GM19463 (cell line): Measurements from ENCODE around the gene CLSTN2.

ENCODE experiments used
- ATAC-seq: cut with Tn5 transposase; IDR thresholded peaks from one replicate; pipeline ENCODE4 v1.9.1; 2021; ENCODE audit warnings: mild to moderate bottlenecking, moderate library complexity; ENCODE audit not compliant: unreplicated experiment

The CLSTN2 gene

DNA sequence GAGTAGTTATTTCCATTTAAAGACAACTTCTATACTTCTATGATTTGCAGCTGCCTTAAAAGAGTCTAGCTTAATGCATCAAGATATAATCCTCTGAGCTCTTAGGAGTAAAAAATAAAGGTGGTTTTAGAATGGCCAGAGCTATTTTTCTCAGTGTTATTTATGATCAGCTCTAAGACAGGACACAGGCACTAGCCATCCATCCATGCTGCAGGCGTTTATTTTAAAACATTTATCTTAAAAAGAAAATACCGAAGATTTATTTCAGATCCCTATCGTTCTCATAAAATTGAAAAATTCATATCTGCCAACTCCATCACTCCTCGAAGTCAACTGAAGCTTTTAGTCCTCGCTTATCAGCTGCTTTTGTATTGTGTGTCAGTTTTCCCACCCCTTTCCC is 243.5 kb downstream of the CLSTN2 start:
- ATAC-seq: no peak

DNA sequence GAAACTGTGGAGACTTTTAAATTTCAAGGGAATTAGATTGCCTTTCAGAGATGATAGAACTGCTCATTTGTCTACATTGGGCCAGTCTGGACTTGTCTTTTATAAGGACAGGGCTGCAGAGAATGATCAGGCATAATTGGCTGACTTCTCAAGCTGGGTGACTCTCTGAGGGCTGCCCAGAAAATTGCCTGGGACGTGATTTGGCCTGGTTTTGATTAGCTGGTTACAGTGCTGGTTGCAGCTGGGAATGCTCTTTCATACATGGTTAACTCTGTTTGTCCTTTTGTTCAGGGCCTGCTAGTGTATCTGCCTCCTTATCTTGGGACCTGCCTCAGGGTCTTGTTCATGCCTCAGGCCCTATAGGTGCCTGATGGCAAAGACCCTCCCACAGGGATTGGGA is 245.6 kb downstream of the CLSTN2 start:
- no peak for ATAC-seq

DNA sequence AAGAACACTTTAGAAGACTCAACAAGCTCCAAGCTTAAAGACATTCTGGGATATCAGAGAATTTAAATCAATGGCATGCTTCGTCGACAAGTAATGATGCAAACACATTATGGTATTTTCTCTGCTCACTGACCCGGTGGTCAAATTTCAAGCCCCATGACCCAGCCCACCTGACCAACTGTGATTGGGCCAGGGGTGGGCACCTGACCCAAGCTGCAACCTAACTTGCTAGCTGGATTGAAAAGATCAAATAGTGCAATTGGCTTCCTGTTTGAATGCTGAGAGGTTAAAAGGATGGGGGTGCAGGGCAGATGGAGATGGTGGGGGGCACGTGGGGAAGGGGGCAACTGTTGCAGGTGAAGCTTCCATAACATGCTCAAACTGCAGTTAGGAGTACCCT is 250.4 kb downstream of the CLSTN2 start:
- ATAC-seq: no peak

DNA sequence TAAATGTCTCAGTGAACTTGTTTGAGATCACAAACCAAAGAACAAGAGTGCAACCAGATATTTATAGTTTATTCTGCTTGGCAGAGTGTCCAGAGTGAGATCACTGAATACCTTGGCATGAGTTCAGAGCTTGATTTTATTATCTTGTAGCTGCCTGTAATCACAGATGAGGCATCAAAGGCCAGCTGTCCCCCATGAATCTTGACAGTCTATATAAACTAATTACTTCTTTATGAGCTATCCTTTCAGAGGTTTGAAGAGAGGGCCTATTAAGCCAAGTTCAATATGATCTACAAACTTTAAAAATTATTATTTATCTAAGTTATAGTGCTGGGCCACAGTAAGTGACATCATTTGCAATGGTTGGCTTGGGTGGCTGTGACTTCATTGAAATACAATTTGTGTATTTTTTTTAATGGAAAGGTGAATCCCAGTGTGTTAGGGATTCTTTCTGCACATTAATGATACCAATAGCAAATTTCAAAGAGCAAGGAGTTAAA is 251.5 kb downstream of the CLSTN2 start:
- ATAC-seq: no peak

DNA sequence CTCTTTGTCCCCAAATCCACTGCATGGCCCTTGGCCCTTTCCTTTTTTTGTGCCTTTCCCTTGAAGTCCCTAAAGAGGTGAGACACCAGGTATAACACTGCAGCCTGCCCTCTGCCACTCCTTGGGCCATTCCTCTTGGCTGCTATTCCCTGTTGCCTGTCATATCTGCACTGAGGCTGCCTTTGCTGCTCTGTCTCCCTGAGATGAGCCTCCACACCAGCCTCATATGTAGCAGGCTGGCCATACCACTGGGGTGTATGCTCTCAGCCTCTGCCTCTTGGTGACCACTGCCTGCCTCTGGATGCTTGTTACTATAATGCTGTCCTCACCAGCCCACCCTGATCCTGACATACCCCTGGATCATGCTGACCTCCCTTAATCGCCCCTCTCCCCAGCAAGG is 252.0 kb downstream of the CLSTN2 start:
- ATAC-seq: no peak

DNA sequence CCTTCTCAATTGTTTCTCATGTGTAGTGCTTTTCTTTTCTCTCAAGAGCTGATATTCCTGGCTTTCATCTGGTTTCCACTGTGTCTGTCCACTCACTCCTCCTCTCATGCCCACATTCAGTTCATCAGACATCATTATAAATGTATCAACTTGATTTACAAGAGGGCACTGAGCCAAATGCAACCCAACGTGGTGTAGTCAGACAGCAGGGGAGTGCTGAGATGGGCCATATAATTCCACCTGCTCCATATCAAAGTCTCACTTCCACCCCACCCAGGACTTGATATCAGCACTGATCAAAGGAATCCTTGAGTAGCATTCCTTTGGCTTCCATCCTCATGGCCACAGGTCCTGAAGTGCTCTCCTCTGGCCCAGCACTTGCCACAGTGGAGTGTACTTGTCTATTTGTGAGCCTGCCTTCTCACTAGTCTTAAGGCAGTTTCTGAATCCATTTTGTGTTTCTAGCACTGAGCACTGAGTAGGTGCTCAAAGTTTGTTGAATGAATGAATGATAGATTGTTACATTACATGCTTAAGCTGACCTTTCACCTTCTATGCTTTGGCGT is 252.8 kb downstream of the CLSTN2 start:
- ATAC-seq: no peak

GRCh38 chr3:140188285-140188684 is 253.3 kb downstream of the CLSTN2 start:
- ATAC-seq: no peak

- ATAC-seq: no peak
These were observed 254.3 kb downstream of the CLSTN2 start for GRCh38 chr3:140189267-140189666.

GRCh38 chr3:140189976-140190375 is 255.0 kb downstream of the CLSTN2 start:
- ATAC-seq: no peak

DNA sequence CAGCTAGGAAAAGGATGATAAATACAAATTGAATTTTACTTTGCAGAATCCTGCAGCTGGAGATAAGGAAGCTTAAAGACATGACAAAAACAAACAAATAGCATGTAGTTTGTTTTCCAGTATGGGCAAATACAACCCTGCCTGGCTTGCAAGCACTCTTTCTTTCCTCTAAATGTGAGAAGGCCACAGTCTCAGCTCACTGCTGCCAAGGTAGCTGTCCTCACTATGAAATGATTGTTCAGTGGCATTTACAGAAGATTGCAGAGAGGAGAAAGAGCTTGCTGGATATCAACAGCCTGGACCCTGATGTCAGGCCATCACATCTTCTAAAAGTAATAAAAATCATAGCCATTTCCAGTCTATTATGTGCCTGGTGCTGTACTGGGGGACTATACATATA is 262.0 kb downstream of the CLSTN2 start:
- ATAC-seq: no peak

DNA sequence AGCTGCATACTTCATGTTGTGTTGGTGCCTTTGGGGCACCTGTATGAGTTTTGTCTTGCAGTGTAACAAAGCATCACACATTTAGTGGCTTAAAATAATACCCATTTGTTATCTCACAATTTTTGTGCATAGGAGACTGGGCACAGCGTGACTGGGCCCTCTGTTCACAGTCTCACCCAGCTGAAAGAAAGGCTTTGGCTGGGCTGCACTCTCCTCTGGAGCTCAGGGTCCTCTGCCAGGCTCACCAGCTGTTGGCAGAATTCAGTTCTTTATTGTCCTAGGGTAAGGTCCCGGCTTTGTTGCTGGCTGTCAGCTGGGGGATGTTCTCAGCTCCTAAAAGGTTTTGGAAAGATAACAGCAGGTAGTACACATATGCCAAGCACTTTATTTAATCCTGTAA is 263.3 kb downstream of the CLSTN2 start:
- no peak for ATAC-seq

DNA sequence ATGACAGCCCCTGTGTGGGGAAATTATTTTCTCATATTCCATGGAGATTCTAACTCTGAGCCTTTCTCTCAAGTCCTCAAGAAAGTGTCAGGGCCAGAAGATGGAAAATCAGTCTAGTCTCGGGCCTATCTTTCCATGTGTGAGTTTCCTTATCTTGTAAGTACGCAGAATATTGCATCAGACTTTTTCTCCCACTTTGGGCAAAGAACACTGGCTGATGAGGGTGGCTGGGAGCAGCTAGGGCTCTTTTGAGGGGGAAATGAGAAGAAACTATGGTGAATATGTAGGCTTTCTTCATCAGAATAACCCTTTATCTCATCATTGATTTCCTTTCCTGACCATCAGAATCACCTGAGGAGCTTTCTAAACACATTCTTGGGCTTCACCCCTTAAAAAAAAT is 264.0 kb downstream of the CLSTN2 start:
- no peak for ATAC-seq

- ATAC-seq: no peak
These were observed 264.8 kb downstream of the CLSTN2 start for GRCh38 chr3:140199743-140200142.

GRCh38 chr3:140203510-140203909 is 268.5 kb downstream of the CLSTN2 start:
- ATAC-seq: no peak

DNA sequence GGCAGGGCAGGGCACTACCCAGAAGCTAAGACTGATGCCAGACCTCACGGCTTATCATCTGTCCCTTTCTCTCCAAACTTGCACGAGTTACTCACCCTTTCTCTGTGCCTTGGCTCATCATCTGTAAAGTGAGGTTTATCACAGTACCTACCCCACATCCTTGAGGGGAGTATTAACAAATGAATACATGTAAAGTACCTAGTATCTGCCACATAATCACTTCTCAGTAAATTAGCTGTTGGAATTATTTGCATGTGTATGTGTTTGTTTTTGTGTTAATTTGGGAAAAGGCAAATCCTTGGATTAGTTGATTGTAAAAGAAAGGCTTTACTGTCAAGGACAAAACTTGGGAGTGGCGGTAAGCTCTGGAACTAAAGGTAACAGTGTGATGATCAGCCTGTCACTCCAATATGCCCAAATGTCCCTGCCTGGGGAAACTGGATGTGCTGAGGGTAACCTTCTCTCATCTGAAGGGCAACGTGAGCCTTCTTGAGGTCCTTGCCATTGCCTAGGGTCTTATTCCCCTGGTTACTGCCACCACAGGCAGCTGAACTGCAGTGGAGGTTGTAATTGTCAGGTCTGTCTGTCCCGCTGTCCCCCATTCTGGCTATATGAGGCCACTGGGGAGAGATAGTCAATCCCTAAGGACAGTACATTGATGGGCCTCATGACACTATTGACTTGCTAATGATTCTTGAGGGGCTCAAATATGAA is 269.4 kb downstream of the CLSTN2 start:
- no peak for ATAC-seq

- ATAC-seq: no peak
These were observed 270.6 kb downstream of the CLSTN2 start for GRCh38 chr3:140205598-140205997.

DNA sequence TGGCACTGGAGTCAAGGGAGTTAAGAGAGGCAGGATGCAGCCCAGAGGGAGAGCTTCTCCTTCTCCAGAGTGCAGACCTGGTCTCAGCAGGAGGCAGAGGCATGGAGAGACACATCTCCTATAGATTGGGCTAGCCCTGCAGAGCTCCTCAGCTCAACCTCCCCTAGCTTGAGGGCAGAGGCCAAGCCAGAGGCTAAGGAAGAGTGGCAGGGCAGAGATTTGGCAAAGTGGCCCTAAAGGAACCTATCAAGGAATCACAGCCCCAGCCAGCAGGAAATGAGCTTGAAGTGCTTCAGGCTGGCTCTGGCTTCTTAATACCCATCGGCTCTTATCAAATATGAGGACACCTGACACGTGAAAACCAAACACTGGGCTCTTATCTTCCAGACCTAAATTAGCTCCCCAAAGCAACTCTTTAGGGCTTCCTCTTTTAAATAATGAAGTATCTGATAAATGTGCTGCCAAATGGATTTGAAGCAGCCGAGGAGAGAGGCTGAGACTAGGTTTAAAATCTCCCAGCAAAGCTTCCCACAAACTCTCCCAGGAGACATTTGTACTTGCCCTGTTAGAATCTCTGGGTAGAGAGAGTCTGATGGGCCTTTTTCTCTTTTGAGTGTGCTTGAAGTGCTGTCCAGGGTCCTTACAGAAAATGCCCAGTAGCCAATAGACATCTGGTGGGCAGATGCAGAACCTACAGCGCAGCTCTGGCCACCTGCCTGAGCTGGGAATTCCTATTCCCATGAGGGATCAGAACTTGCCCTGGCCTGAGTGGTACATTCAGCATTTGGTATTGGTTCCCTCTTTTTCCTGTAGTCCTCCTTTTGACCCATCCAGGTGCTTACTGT is 271.4 kb downstream of the CLSTN2 start:
- no peak for ATAC-seq

GRCh38 chr3:140207541-140207940 is 272.6 kb downstream of the CLSTN2 start:
- ATAC-seq: no peak

DNA sequence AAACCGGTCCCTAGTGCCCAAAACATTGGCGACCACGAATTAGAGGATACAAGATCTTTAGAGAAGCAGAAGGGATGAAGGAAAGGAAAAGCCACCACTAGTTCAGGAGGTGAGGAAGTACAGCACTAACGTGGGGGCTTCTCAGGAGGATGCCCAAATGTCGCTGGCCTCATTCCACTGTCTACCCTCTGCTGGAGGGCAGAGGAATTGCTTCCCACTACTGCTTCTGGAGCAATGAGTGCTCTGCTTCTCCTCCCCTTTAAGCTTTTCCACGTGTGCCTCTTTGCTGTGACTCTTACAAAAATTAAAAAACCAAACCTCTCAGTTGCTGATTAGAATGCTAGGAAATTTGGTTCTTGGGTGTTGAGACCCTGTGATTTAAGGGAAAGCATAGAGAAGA is 281.3 kb downstream of the CLSTN2 start:
- ATAC-seq: no peak

DNA sequence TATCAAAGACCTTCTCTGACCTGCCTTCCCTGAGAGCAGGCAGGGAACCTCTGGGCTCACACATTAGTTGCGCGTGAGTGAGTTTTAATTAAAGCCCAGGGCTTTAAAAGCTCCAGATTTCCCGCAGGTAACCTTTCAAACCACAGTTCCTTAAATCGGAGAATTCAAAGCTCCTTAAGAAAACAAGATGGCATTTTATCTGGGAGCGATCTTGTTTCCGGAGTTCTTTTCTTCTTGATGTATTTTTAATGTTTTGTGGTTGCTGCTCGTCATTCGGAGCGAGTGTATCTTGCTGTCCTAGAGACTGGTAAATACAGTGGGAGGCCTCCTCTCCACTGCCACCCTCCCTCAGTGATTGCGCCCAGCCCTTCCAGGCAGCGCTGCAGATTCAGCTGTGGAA is 284.3 kb downstream of the CLSTN2 start:
- no peak for ATAC-seq

GRCh38 chr3:140219923-140220452 is 285.0 kb downstream of the CLSTN2 start:
- no peak for ATAC-seq

GRCh38 chr3:140223197-140223596 is 288.2 kb downstream of the CLSTN2 start:
- ATAC-seq: no peak
